Activated effector memory CD4-positive, alpha-beta T cell treated with Interleukin-2 at 50 U/mL for 16 hours (primary cell): Measurements from ENCODE around the gene ELMO1.

Experiments used
- DNase-seq: peaks from one replicate; pipeline ENCODE4 v3.0.0-alpha.2; 2020

The ELMO1 gene

DNA sequence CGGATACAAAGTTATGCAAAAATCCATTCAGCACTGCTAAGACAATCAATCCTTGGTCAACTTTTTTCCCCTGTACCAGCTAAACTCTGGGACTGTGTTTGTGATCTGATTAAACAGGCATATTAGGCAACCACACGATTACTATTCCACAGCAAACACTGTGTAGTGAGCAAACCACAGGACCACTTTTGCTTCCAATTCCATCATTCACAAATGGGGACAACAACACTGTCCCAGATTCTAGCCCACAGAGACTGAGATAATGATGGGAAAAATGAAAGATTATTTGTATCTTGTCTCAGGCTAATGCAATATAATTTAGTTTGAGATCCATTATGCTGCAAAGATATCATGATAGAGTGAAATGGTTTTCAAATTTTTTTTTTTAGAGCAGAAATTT, 560.7 kb downstream of the ELMO1 start:
- no peak for DNase-seq

DNA sequence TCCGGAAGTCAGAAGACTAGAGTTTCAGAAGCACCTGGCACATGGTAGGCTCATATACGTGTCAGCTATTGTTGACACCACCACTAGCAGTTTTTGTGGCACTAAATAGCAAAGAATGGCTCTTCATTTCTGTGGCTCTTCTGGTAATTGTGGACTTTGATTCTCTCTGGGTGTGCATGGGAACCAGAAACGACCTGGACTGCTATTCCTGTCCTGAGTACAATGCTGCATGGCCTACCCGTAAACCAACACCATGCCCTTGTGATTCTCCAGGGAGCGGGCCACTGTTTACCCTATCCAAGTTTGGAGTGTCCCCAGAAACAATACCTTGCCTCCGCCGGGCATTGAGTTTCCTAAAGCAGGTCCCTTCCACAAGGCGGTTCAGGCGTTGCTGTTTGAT, 561.4 kb downstream of the ELMO1 start:
- DNase-seq = no peak

DNA sequence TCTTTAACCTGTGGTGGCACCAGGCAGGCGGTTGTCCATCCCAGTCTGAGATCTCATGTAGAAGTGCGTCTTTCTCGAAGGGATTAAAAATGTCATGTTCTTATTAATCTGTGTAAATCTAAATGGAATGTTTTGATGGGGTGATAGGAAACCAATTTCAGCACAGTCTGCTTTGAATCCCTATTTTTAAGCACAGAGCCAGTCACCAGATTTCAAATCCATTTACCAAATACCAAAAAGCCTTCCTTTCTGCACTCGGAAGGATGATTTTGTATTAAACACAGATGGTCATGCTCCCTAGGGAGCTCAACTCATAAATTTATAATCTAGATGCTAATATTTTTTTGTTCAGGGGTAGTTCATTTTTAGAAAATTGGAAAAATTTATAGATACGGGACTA, 563.8 kb downstream of the ELMO1 start:
- no peak for DNase-seq

DNA sequence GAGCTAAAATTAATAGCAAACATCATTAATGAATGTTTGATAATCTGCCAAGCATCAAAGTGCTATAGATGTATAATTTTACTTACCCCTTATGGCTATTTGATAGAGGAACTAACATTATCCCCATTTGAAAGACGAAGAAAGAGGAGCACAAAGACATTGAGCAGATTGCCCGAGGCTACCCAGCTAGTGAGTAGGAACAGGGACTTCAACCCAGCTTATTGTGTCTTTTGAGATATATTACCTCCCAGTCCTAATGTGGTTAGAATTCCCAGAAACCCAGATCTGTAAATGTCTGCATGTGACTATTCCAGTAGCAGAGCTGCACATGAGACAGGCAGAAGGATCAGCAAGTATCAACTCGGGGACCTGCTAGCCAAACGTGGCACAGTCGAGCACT, 564.3 kb downstream of the ELMO1 start:
- DNase-seq = no peak

DNA sequence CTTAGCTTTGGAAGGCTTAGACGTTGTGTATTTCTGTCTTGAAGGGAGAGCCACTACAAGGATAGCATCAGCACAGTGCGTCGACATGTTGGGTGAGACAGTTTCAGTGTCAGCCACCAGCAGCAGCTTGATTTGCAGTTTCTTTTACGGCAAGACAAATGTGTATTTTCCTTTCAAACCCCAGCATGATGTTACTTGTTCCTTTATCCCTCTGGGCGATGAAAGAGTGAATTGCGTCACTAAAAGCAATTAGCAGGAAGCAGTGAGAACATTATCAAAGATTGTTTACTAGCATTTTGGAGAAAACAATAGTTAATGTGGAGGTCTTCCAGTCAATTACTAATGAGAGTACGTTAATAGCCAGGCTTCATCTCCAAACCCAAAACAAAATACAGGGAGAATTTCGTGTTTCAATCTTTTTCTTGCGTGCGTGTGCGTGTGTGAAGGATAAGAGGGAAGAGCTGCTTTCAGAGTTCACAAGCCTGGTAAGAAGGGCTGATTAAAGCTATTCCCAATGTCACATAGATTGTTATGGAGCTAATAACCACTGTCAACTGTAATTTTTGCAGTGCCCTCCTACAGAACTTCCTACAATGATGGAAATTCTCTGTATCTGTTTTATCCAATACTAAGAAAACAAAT, 567.3 kb downstream of the ELMO1 start:
- no peak for DNase-seq

DNA sequence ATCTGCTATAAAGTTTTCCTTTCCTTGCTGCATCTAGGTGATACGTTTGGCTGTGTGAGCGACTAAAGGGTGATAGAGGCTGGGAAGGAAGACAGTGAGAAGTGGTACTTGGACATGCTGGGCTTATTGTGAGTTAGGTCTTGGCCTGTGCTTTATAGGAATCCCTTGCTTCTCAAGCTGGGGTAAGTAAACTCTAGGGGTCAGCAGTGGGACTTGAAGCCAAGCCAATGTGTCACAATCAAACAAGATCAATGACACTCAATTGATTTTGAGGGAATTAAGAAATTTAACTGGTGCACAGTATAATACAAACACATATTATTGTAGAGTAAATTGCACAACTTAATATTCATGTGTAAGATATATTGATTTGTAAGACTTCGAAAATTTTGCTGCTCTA, 568.6 kb downstream of the ELMO1 start:
- DNase-seq = no peak

DNA sequence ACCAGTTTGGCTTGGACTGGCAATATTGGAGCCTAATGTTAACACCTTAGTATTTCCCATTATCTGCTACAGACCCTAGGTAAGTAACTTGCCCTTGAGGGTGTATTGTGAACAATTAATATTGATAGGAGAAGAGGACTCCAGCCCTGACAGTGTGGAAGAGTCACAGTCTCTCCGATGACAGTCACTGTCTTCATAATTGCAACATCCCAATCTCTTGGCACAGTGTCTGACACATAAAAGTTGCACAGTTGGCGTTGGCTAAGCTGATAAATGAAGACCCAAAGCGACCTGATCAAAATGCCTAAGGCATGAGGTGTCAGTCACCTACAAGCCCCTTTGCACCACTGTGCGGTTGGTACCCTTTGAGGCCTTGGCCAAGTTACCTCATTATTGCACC, 569.6 kb downstream of the ELMO1 start:
- no peak for DNase-seq

DNA sequence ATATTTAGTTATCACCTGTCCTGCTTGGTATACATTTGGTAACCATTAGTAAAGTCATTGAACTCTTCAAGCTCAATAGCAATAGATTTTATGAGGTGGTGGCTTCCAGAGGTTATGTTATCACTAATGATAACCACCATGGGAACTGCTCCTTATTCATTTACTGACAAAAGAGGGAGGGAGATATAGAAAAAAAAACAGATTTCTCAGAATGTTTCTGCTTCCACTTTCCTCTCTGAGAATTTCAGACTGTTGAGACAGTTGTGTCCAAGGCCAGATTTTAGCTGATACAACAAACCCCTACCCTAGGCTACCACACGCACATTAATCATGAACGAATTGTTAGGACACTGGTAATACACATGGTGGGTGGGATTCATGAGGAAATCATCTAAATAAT, 570.4 kb downstream of the ELMO1 start:
- no peak for DNase-seq

DNA sequence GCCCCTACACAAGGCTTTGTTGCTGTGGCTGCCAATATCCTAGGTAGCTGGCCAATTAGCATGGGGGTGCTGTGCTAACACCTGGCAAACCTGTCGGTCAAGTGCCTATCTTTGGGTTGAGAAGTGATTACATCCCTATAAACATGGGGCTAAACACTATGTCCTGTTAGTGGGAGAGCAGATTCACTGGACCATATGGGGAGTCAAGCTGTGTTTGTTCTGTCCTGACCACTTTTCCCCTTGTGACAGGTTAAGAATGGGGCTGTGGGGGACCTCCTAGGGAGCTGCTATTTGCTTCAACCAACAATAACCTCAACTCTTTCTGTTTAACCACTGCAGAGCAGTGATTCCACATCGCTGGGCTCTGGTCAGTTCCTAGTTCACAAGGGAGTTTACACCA, 572.9 kb downstream of the ELMO1 start:
- no peak for DNase-seq

DNA sequence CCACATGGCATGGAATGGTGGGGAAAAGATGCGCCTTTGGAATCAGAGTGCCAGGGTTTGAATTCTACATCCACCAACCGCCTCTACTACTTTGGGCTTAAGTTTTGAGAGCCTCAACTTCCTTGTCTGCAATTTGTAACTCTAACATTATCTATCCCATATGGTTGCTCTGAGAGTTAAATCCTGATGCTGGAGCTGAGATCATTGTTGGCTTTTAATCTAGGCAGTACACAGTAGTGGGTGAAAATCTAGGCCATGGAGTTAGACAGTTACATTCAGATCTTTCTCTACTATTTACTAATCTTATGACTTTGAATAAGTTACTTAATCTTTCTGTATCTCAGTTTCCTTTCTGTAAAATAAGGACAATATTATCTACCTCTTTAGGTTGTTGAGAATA, 574.6 kb downstream of the ELMO1 start:
- DNase-seq = no peak

DNA sequence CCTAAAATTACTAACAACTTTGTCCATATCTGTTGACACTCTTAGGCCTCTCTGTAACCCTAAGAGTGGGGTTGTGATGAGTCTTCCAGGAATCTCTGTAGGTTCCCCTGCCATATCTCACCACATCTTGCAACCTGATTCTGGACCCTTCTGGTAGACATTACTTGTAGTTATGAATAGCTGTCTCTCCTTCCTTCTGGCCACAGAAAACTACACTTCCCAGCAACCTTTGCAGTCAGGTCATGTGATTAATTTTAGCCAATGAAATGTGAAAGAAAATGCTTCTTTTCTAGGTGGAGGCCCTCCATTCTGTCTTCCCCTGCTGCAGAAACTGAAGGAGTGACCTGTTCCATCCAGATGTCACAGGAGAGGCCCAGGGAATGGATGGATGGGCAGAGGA, 576.8 kb downstream of the ELMO1 start:
- DNase-seq = no peak

DNA sequence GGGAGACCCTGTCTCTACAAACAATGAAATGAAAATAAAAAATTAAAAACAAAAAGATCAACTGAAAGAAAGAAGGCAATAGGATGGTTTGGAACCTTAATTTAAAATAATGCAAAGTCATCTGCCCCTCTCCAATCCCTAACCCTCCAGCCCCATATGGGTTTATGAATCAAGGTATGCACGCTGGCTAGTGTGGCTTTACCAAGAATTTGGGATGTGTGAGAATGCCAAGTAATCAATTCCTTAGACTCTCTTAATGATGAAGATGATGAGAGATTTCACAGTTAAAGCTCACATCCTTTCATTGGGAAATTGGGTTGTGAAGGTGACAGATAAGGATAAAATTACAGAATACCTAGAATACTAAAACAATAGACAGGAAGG, 577.3 kb downstream of the ELMO1 start:
- DNase-seq = no peak

DNA sequence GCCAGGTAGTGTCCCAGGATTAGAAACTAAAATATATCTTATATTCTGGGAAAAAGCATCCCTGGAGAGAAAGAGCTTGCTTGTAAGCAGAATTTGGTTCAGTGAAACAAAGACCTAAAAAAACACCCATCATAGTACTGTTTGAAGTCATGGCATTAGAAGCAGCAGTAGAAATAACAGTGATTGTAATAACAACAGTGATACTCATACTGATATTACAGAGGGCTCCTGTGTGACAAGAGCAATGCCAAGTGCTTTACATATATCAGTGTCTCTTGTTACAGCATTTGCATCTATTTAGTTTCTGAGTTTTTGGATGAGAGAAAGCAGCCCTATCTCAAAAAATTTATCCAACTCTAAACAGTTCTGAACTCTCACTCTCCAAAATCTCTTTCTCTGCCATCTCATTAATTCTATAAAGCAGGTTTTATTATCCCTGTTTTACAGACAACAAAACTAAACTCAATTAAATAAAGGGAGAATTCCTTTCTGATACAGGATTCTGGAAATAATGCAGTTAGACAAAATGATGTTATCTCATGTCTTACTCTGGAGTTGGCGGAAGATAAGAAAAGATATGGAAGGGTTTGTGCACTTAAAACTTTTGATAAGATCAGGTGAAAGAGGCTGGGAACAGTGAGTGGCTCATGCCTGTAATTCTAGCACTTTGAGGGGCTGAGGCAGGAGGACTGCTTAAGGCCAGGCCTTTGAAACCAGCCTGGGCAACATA, 577.9 kb downstream of the ELMO1 start:
- DNase-seq = no peak

DNA sequence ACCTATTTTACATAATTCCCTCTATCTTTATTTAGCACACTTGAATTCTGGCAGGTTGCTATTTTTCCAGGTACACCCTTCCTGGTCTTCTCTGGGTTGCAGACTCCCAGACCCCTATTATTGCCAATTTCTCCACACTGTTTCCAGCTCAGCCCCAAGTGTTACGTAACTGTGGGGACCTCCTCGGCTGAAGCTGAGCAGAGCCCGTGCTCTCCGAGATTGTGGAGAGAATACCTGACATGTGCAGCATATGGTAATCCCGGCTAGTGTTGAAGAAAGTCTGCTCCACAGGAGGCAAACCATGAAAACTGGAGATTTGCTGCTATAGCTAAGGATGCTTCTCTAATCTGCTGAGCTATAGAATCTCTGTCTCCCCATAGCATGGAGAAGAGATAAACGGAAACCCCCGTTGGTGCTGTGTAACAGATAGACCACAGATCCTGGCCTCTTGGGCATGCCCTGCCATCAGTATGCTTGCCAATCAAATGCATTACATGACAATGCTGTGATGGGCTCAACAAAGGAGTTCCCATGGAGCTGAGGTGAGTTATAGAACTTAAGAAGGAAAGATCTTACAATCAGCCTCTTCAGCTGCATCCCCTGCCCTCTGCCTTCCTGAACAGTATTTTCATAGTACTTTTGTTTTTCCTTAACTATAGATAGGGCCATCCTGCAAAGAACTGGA, 579.8 kb downstream of the ELMO1 start:
- no peak for DNase-seq

DNA sequence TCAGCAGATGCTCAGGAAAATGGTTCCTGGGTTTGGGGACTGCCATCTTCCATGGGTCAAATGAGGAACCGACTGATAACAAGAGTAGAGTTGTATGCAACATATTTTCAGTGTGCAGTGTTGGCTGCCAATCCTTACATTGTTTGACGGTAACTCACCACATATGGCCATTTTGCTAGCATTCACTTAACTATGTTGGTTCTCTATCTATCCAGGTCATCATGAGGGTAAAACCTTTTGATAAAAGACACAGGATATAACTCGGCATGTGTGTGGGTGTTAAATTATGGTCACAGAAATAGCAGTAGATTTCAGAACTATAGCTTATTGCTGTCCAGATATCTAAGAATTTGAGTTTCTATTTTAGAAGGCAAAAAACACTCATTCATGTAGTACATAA, 583.6 kb downstream of the ELMO1 start:
- no peak for DNase-seq

DNA sequence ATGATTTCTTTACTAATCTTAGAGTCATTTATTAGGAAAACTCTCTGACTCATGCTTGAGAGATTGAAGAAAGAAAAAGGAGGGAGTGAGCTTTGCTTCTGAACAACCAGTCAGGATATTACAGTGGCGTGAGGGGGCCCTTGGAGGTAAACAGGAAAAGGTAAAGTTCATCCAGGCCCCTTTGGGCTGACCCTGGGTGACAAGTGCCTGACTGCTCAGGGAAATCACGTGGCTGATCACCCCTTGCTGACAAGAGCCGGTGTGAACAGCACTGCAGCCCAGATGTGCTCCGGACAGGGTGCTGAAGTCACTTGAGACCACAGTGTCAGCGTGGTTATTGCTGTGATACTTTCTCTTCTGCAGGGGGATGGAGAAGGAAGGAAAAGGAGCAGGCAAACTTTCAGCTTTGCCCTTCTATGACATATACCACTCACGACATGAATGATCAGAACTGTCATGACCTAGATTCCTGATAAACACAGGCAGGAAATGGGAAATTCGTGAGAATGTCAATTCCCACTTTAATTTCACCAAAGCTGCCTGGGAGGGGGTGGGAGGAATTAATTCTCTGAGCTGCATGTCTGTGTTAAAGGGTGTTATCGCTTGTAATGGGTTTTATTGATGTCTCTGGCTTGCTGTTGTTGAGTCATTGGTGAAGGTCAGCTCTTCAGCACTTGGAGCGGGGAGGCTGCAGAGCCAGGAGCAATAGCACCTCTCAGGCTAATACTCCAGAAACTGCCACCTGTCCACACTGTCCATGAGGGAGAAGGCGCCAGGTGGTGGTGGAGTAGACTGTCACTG, 584.6 kb downstream of the ELMO1 start:
- no peak for DNase-seq

DNA sequence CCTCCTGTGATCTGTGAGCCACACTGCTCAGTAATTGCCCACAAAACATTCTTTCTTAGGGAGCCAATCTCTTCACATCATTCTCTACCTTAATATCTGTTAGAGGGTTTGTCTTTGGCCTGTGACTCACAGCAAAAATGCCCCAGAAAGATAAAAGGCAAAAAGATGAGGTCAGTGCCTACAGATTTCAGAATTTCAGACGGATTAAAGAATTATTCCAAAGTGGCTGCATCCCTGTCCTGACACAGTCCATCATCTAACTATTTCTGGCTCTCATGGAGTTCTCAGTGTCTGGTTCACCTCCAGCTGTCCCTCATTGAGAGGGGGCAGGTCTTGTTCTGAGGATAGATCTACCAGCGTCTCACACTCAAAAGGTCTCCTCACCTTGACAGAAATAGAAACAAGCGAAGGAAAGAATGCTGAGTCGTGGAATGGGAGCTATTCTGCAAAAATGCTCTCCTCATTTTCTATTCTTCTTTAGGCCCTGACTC, 585.8 kb downstream of the ELMO1 start:
- no peak for DNase-seq

DNA sequence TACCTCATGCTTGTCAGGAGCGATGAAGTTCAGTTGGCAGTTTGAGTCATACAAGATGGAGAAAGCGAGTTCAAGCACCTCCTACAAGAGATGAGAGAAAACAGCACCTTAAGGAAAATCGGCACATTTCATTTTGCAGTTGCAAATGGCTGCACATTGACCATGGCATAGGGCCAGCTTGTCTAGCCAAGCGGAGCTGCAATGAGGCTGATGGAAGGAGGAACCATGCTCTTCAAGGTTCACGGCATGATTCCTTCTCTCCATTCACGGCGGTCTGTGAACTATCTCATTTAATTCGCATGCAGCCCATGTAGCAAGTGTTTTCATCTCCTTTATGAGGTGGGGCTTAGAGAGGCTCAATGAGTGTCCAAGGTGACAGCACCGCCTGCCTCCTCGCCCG, 587.0 kb downstream of the ELMO1 start:
- no peak for DNase-seq

DNA sequence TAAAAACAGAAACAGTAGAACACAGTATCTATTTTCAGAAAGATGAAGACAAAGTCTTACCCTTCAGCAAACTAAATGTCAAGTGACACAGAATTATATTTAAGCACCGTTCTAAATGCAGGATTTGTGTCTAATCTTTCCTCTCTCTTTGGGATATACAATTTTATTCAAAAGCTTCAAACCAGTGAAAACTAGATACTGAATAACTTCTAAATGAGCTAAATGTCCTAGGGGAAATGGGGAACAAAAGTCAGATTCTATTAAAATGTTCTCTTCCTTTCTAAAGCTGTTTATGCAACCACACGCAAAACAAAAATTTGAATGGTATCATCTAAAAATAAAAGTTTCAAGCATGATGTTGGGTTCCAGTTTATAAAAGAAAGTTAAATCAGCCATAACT, 588.0 kb downstream of the ELMO1 start:
- no peak for DNase-seq

DNA sequence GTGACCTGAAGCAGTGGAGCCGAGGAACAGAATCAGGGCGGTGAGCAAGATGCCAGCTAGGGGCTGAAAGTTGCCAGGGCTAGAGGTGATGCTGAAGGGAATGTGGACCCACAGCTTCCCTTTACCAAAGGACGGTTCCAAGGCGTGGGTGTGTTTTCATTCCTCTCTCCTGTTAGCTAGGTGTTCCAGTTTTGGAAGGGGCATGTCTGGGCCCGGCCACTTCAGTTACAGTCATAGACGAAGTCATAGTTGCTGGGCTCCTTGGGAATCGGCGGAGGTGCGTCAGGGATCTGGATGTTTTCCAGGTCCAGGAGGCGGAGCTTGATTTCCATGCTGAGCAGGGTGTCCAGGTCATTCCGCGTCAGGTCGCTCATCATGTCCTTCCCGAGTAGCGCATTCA, 593.3 kb downstream of the ELMO1 start:
- DNase-seq = no peak

DNA sequence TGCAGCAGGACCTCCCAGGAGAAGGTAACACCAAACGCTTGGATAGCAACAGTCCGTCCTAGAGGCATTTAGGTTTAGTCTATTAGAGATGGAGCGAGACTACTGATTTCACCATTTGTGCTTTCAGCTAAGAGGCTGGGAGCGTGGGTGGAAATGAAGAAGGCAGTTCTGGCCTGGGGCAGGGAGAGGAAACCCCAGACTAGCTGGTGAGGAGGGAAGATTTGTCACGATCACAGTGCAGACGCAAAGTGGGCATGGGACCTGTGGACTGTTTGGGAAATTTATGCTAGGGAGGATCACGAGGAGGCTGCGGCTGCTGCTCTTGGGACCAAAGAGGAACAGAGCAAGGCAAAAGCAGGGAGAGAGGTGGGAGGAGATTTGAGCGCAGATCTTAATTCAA, 594.0 kb downstream of the ELMO1 start:
- DNase-seq = no peak

DNA sequence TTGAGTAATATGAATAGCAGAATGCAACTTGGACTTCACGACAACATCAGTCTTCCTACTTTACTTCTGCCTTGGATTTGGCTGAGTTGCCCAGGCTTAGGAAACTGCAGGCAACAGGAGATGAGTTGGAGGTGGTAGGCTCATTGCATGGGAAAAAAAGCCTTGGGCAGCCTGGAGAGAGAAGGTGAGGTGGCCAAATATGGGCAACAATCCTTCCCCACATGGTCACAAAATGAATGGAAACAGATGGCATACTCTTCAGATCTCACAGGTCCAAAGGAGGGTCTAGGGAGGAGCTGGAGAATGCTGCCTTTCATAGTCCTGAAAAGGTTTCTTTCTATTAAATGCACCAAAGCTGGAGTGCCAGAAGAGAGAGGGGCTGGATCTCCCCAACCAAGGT, 595.7 kb downstream of the ELMO1 start:
- DNase-seq = no peak

DNA sequence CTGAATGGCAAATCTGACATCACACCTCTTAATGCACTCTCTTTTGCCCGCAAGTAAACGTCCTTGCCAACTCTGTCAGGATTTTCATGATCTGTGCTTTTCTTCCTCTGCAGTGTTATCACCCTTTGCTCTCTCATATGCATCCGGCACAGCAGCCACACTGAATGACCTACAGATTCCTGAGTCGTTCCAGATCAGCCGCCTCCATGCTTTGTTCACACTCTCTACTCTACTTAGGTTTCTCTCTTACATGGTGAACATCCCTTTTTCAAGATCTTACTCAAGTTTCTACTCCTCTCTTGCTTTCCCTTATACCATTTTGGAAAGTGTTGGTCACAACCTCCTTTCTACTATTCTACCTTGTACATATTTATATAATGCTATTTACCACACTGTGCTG, 596.6 kb downstream of the ELMO1 start:
- DNase-seq = no peak

DNA sequence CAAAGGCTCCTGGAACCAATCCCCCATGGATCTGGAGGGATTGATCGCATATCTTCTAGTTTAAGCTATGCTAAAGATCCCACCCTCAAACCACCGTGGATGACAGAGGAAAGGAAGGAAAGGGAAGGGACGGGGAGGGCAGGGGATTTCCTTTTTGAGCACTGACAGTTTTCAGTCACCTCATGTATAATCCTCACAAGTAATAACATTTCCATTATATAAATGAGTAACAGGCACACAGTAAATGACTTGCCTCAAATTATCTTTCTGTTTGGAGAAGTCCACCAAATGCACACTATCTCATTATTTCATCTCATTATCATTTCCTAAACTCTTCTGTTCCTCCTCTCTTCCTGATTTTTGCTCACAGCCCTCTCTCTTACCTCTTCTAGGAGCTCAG, 597.3 kb downstream of the ELMO1 start:
- DNase-seq = no peak
